ENCODE data around the gene MTMR12. TPM values are rescaled to one million over a fixed set of nuclear protein-coding genes. Genes with fewer than 3 reads are reported as not detected.
"Not testable (repeated sequence)": the region's sequence is repeated elsewhere in the genome, so short reads cannot be mapped to it uniquely, and the experiment has no call there.

Gene MTMR12
- total RNA-seq, 1 experiment from 2014 or later: 12.1 TPM

DNA sequence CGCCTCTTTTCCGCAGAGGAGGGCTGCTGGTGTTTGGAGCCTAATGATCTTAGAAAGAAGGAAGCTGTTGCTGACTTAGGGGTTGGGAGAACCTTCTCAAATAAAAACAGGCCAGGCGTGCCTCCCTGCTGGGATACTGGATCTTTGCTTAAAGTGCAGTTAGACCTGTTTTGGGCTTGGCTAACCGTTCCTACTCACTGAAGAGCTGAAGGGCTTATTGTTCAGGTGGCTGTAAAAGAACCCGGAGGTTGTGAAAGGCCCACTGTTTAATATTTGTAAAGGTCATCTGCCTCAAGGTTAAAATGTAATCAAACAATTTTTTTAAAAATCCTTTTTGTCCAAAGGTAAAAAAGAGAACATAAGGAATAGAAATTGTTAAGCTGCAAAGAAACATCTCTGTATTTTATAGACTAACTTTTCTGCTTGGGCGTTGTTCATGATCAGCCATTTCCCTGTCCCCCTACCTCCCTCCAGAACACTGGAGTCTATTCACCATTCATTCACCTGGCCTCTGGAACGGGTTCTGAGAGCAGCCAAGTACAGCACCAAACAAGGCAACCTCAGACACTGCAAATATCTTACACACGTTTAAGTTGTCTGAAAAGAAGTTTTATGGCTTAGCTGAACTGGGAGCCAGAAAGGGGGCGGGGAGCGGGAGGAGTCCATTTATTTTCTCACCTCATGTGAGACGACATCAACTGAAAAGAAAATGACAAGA is 18.6 kb upstream of the MTMR12 start:
- Histone ChIP-seq H3K4me3 (no peak overlapping the region), H3K27me3 (no peaks in the 10 kb centered on the region), H3K36me3 (no peaks in the 10 kb centered on the region), H3K9me3 (peaks cover 2% of the 10 kb centered on the region)
- DNase-seq: no peak

DNA sequence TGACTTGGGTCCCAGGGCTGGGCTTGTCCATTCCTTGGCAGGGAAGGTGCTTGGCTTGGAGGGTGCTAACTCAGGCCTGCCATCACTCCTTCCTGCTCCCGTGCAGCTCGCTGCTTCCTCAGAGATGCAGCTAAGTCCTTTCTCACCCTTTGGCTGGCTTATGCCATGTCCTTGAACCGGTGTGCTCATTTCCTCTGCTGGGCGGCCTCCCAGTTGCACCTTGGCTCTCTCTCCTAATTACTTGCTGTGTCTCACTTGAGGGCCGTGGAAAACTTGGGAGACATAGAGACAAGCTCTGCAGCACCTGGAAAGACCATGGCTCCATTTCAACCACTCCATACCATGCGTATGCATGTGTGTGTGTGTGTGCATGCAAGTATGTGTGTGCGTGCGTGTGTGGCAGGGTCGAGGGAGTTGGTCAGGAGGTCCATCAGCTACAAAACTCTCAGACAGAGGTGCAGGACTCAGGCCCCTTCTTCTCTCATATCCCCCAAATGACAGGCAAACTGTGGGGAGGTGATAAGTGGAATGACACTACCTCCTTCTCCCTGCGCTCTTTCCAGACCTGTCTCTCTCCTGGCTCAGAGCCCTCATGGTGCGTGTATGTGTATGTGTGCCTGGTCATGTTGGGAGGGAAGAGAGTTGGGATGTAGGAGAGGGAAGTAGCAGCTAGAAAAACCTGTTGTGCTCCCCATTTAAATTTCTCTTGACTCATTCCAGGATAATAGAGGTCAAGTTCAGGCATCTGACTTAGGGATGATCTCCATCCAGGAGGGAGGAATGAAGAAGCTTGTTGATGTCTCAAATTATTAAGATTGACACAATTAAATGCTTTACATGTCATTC is 17.6 kb upstream of the MTMR12 start:
- no peaks in the 10 kb centered on the region for H3K27me3 ChIP-seq
- DNase-seq: no peak
- H3K36me3 ChIP-seq: no peaks in the 10 kb centered on the region
- H3K4me3 ChIP-seq: no peak overlapping the region
- H3K9me3 ChIP-seq: no peaks in the 10 kb centered on the region; the same call in 1 of the 2 replicates

DNA sequence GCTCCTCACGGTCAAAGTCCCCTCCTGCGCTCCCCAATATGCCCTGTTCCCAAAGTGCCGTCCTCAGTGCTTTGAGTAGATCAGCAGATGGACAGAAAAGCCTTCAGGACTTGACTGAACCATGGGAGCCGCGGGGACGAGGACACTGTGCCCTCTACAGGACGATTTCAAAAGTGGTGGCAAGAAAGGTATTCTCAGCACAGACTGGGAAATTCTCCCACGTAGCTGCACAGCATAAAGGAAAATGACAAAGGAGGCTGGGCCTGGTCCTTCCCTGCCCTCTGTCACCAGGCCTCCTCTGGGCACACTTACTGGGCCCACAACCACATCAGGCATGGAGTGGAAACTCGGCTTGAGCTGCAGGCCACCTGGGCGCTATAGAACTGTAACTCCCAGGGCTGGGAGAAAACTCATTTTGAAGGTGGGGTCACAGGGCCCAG is 16.7 kb upstream of the MTMR12 start:
- H3K9me3 ChIP-seq: no peaks in the 10 kb centered on the region
- H3K4me3 ChIP-seq: no peak overlapping the region
- no peaks in the 10 kb centered on the region for H3K27me3 ChIP-seq
- peak; percentile 27 for DNase-seq
- no peaks in the 10 kb centered on the region for H3K36me3 ChIP-seq

DNA sequence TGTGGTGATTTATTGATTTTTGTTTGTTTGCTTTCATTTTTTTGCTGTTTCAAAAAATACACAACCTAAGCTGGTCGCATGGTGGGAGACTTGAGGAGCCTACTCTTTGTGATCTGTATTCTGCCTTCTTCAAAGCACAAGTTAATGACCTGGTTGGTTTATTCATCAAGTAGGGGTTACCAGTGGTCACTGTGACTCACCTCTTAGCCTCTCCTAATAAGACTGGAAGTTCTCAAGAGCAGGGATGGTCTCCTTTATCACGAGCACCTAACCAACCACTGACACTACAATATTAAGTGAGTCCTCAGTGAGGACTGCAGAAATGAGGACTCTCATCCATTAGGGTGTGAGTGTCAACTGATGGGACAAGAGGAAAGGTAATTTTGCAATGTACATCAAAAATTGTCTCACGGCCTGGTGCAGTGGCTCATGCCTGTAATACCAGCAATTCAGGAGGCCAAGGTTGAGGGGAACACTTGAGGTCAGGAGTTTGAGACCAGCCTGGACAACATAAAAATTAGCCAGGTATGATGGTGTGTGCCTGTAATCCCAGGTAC is 13.6 kb upstream of the MTMR12 start:
- no peak for DNase-seq

DNA sequence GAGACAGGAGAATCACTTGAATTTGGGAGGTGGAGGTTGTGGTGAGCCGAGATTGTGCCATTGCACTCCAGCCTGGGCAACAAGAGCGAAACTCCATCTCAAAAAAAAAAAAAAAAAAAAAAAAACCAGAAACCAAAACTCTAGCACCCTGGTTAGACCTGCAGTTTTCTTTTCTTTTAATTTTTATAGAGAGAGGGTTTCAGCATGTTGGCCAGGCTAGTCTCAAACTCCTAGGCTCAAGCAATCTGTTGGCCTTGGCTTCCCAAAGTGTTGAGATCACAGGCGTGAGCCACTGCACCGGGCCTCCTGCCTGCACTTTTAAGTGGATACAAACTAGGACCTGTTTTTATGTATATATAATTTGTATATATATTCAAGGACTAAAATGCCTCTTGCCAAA is 12.9 kb upstream of the MTMR12 start:
- Histone ChIP-seq H3K9me3 (no peaks in the 10 kb centered on the region), H3K36me3 (no peaks in the 10 kb centered on the region)
- no peak for DNase-seq

More for the DNA sequence above, 13.6 kb upstream of the MTMR12 start:
- Histone ChIP-seq H3K27me3 (no peaks in the 10 kb centered on the region), H3K9me3 (no peaks in the 10 kb centered on the region), H3K36me3 (no peaks in the 10 kb centered on the region), H3K4me3 (no peak overlapping the region)

DNA sequence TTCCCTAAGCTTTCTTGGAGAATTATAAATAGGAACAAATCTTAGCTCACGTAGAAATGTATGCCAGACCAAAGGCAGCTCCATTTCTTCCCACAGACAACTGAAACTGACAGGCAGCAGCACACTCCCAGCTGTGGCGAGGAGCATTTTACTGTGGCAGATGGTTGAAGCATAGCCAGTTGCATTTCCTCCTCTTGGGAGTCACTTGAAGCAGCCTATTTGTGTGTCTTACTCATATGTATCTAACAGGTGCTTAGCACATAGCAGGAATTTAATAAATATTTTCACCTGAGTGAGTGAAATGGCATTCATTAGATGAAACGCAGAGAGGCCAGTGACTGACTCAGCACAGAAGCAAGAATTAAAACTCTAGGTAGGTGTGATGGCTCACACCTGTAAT is 12.3 kb upstream of the MTMR12 start:
- no peak overlapping the region for H3K4me3 ChIP-seq
- H3K36me3 ChIP-seq: no peaks in the 10 kb centered on the region
- H3K9me3 ChIP-seq: no peaks in the 10 kb centered on the region
- no peak for DNase-seq
- no peaks in the 10 kb centered on the region for H3K27me3 ChIP-seq

More for the DNA sequence above, 12.9 kb upstream of the MTMR12 start:
- Histone ChIP-seq H3K4me3 (no peak overlapping the region), H3K27me3 (no peaks in the 10 kb centered on the region)

DNA sequence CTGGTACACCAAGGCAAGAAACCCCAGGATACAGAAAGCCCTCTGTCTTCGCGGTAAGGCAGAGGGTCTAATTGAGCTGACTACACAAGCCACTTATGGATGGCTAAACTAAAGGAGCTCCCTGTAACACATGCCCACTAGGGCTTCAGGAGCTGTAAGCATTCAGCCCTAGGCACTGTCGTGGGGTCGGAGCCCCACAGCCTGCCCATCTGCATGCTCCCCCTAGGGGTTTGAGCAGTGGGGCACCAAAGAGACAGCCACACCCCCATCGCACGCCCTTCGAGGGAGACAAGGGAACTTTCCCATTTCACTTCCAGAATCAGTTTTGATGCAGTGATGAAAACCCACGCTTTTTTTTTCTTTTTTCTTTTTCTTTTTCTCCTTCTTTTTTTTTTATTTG is 11.0 kb upstream of the MTMR12 start:
- no peak overlapping the region for H3K4me3 ChIP-seq
- no peak for DNase-seq
- no peaks in the 10 kb centered on the region for H3K36me3 ChIP-seq
- H3K27me3 ChIP-seq: no peaks in the 10 kb centered on the region
- no peaks in the 10 kb centered on the region for H3K9me3 ChIP-seq

DNA sequence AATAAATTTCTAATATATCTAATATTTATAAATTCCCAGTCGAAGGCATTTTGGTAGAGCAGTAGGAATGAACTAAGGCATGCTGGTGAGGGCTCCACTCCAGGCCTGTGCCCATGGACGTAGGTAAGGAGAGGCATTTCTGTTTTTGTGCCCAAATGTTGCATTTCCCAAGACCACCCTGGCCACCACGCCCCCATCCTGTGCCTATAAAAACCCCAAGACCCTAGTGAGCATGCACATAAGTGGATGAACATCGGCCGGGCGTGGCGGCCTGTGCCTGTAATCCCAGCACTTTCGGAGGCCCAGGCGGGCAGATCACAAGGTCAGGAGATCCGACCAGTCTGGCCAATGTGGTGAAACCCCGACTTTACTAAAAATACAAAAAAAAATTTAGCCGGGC is 10.1 kb upstream of the MTMR12 start:
- no peaks in the 10 kb centered on the region for H3K9me3 ChIP-seq
- H3K27me3 ChIP-seq: no peaks in the 10 kb centered on the region
- no peak for DNase-seq
- no peak overlapping the region for H3K4me3 ChIP-seq
- no peaks in the 10 kb centered on the region for H3K36me3 ChIP-seq

DNA sequence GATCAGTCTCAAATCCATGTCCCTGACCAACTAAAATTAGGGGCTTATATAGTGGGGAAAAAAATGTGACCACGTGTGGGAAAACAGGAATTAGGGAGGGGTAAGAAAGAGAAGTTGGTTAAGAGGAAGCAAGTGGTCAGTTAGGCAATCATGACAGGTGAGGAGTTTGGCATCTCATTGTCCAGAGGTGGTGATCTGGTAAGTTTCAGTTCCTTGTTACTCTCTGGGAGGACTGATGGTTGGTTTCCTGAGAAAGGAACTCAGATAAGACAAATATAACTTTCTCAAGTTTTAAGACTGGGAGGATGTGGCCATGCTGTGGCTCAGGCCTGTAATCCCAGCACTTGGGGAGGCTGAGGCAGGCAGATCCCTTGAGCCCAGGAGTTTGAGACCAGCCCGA is 9.0 kb upstream of the MTMR12 start:
- H3K36me3 ChIP-seq, H3K9me3 ChIP-seq, DNase-seq, H3K27me3 ChIP-seq, H3K4me3 ChIP-seq: not testable (repeated sequence)

DNA sequence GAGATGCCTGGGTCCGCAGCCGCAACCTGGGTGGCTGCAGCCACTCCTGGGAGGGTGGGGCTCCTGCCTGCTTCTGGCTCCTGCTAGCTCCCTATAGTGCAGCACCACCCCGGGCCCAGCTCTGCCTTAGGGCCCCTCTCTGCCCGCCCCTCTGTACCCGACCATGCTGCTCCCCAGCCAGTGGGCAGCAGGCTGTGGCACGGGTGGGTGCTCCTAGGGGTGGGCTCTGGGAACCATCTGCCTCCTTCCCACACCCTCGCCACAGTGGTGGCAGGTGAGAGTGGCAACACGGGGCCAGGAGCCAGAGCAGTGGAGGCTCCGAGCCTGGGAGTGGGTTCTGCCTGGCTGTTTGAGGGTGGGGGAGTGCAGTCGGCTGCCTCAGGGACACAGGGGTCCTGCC is 7.8 kb upstream of the MTMR12 start:
- H3K36me3 ChIP-seq: no peaks in the 10 kb centered on the region
- no peak for DNase-seq
- no peaks in the 10 kb centered on the region for H3K9me3 ChIP-seq
- H3K4me3 ChIP-seq: no peak overlapping the region
- no peaks in the 10 kb centered on the region for H3K27me3 ChIP-seq

DNA sequence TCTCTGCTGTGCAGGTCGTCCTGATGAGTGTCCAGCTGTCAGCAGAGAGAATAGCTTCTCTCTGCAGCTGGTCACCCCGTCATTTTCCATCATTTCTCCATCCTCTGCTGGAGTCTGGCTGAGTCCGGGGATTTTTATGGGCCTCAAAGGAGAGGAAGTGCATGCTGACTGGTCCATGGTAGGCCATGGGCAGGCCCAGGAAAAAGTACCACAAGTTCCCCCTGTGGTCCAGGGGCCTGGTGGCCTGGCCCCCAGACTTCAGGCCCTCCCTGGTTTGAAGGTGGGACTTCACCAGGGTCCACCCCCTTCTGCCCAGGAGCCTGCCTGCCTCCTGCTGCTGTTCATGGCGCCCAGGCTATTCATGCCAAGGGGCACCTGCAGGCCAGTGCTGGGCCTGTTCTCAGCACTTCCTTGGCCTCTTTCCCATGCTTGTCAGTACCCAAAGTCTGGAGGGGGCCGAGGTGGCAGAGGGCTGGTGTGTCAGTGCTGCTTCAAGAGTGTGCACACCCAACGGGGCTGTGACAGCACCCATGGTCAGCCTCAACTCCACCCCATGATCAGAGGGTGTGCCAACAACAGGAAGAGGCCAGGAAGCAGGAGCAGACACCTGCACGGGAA is 7.3 kb upstream of the MTMR12 start:
- Histone ChIP-seq H3K4me3 (no peak overlapping the region), H3K27me3 (no peaks in the 10 kb centered on the region), H3K36me3 (no peaks in the 10 kb centered on the region), H3K9me3 (no peaks in the 10 kb centered on the region)
- DNase-seq: no peak

DNA sequence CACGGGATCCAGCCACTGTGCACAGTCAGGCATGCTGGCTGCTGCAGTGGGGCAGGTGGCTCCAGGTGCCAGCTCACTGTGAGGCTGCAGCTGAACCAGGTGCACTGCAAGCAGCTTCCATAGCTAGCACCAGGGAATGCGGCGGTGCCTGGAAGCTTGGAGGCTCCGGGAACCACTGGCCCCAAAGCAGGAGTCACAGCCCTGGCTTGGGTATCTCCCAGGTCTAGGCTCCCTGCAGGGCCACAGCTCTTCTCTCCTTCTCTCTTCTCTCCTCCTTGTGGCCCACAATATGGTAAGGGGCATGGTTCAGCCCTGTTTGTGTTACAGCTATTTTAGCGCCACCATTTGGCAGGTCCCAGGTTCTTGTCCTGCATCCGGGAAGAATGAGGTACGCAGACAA is 6.7 kb upstream of the MTMR12 start:
- no peak for DNase-seq
- H3K27me3 ChIP-seq: no peaks in the 10 kb centered on the region
- H3K36me3 ChIP-seq: no peaks in the 10 kb centered on the region

DNA sequence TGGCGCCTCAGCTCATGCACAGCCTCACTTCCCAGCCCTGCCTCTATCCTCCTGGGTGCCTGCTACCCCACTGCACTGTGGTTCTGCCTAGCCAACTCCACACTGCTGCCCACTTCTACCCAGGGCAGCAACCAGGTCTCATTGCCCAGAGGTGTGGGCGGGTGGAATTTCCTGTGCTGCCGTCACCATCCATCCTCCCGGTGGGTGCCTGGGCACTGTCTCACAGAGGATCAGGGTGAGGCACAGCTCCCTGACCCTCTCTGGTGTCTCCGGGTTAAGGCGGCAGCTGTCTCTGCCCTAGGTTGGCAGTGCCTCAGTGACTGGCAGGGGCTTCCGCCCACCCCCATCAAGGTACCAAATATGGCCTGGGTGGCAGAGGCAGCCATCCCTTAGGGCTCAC is 4.3 kb upstream of the MTMR12 start:
- Histone ChIP-seq H3K4me3 (no peak overlapping the region), H3K27me3 (no peaks in the 10 kb centered on the region), H3K36me3 (no peaks in the 10 kb centered on the region), H3K9me3 (no peaks in the 10 kb centered on the region)
- DNase-seq: peak; percentile 37

More for the DNA sequence above, 6.7 kb upstream of the MTMR12 start:
- Histone ChIP-seq H3K4me3 (no peak overlapping the region), H3K9me3 (no peaks in the 10 kb centered on the region)

DNA sequence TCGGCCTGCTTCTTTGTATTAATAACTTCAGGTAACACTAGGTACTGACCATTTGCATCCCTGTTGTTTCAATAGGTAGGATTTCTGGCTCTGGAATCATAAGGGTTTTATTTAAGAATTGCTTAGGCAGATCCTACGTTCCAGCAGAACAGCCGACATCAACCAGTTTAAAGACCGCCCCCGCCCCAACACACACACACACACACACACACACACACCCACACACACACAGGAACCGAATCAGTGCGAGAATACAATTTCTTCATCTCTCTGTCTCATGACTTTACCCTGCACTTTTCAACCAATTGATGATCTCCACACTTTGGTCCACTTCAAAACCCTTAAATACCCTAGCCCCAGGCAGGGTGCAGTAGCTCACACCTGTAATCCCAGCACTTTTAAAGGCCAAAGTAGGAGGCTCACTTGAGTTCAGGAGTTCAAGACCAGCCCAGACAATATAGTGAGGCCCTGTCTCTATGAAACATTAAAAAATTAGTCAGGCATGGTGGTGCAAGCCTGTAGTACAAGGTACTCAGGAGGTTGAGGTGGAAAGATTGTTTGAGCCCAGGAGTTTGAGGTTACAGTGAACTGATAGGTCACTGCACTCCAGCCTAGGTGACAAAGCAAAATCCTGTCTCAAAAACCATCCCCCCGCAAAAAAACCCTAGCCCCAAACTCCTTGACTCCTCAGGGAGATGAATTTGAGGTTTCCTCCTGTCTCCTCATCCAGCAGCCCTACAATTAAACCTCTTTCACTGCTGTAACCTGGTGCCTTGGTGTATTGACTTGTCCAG is 2.7 kb upstream of the MTMR12 start:
- Histone ChIP-seq H3K36me3 (no peaks in the 10 kb centered on the region; the same call in none of the 2 replicates), H3K4me3 (no peak overlapping the region), H3K9me3 (no peaks in the 10 kb centered on the region), H3K27me3 (no peaks in the 10 kb centered on the region)
- DNase-seq: no peak

DNA sequence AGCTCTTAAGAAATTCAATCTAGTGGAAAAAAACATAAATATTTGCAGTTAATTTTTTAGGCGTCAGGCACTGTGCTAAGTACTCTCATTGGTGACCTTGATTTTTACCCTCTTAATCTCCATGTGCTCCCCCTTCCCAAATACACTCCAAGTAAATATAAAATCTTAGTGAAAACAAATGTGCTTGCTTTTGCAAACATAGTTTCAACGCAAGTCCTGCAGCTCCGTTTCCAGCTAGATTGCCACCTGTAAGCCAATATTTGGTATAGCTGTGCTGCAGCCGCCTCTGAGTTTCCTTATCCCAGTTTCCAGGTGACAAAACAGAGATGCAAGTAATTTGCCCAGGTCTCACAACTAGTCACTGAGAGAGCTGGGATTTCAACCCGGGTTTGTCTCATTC is 1.9 kb upstream of the MTMR12 start:
- H3K27me3 ChIP-seq: no peaks in the 10 kb centered on the region
- no peaks in the 10 kb centered on the region for H3K9me3 ChIP-seq
- DNase-seq: no peak
- H3K36me3 ChIP-seq: no peaks in the 10 kb centered on the region; the same call in none of the 2 replicates
- H3K4me3 ChIP-seq: no peak overlapping the region

DNA sequence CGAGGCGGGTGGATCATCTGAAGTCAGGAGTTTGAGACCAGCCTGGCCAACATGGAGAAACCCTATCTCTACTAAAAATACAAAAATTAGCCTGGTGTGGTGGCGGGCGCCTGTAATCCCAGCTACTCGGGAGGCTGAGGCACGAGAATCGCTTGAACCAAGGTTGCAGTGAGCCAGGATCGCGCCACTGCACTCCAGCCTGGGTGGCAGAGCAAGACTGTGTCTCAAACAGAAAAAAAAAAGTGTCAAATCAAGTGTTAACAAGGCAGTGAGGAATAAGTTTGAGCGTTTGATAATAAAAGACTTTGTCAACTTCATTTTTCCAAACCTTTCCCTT is 1.4 kb upstream of the MTMR12 start:
- not testable (repeated sequence) for H3K27me3 ChIP-seq, H3K4me3 ChIP-seq, DNase-seq, H3K36me3 ChIP-seq, H3K9me3 ChIP-seq
